Ectodermal cell (in vitro differentiated cells): ENCODE data around the gene CFAP119.

Experiments
- H3K27ac ChIP-seq: 2 replicates; pipeline ENCODE4 v1.7.0; 2013; ENCODE audit warnings: mild to moderate bottlenecking, low read depth, low read length; ENCODE audit not compliant: insufficient read depth, poor library complexity, severe bottlenecking
- H3K27me3 ChIP-seq: 2 replicates; pipeline ENCODE4 v1.7.0; 2013; ENCODE audit warnings: mild to moderate bottlenecking, low read length; ENCODE audit not compliant: insufficient read depth, control insufficient read depth, poor library complexity, severe bottlenecking
- H3K36me3 ChIP-seq: one replicate; pipeline ENCODE4 v1.7.0; 2013; ENCODE audit warnings: low read length; ENCODE audit not compliant: control insufficient read depth, insufficient read depth
- H3K4me1 ChIP-seq: one replicate; pipeline ENCODE4 v1.7.0; 2013; ENCODE audit warnings: low read length; ENCODE audit not compliant: control insufficient read depth, insufficient read depth
- H3K4me3 ChIP-seq: 2 replicates; pipeline ENCODE4 v1.7.0; 2013; ENCODE audit warnings: low read depth, low read length, control low read depth; ENCODE audit not compliant: insufficient read depth
- H3K9me3 ChIP-seq: 2 replicates; pipeline ENCODE4 v1.7.0; 2013; ENCODE audit warnings: mild to moderate bottlenecking, low read length, moderate library complexity; ENCODE audit not compliant: control insufficient read depth
- WGBS, 2 experiments: methylation state at CpG; one replicate each; pipeline ENCODE4 v1.1.7; 2013; ENCODE audit warnings: missing lambda C conversion rate in 2 of 2; 5-methylcytosine and 5-hydroxymethylcytosine counted together

CFAP119 gene

GRCh38 chr16:30793508-30794069, 31.7 kb upstream of the CFAP119 start:
- Histone ChIP-seq H3K36me3 (no peaks in the 10 kb centered on the region), H3K4me3 (no peak overlapping the region)
- 83 to 85% methylated on average over 7 of the region's 7 CpGs for WGBS, 2 experiments

DNA sequence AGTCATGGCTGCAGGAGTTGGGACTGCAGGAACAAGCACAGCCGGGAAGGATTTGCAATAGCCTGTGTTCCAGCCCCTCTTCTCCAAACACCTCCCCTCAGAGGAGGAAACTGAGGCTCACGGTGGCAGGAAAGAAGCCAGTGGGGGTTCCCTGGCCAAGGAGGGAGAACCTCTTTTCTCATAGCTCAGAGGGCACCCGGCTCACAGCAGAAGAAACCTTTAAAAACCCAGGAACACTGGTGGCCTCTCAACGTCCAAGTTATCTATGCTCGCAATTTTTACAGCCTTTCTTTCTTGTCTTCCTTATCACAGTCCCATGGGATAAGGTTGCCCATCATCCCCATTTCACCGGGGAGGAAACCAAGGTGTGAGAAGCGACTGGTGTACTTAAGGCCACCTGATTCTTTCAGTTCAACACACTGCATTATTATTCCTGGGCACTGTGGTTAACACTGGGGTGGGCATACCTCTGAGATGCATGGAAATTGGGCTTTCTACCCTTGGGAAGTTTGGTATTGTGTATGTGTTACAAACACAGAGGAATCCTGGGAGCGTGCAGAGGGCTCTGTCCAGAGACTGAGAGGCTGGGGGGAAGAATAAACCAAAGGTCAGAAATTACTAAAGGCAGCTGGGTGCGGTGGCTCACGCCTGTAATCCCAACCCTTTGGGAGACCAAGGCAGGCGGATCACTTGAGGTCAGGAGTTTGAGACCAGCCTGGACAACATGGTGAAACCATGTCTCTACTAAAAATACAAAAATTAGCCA, 25.9 kb upstream of the CFAP119 start:
- no peaks in the 10 kb centered on the region for H3K9me3 ChIP-seq
- peaks cover 9% of the 10 kb centered on the region for H3K36me3 ChIP-seq
- peaks cover 8% of the 10 kb centered on the region for H3K4me1 ChIP-seq
- peak overlapping the region; percentile 88 for H3K4me3 ChIP-seq
- H3K27ac ChIP-seq, result no peak overlapping the region
- no peaks in the 10 kb centered on the region for H3K27me3 ChIP-seq
- 67 to 68% methylated on average over 11 of the region's 11 CpGs for WGBS, 2 experiments

More at GRCh38 chr16:30793508-30794069, 31.7 kb upstream of the CFAP119 start:
- Histone ChIP-seq H3K9me3 (no peaks in the 10 kb centered on the region), H3K27me3 (no peaks in the 10 kb centered on the region), H3K4me1 (no peaks in the 10 kb centered on the region), H3K27ac (no peak overlapping the region)

GRCh38 chr16:30786936-30787612, 25.2 kb upstream of the CFAP119 start, which contains the start of gene ZNF629:
ZNF629 (minus strand) TSS chr16:30787205; CDS start chr16:30784482, 2,723 bp downstream.
- Histone ChIP-seq H3K27ac (peak within 1 kb of the TSS; percentile 68), H3K9me3 (no peaks in the 10 kb centered on the region), H3K4me3 (peak within 1 kb of the TSS; percentile 88), H3K36me3 (peaks cover 14% of the 10 kb centered on the region), H3K27me3 (no peaks in the 10 kb centered on the region), H3K4me1 (peaks cover 8% of the 10 kb centered on the region)
- 1% methylated on average over 37 of the region's 37 CpGs for WGBS, 2 experiments

GRCh38 chr16:30786115-30786935, 24.5 kb upstream of the CFAP119 start:
- Histone ChIP-seq H3K27ac (no peak overlapping the region), H3K36me3 (peaks cover 21% of the 10 kb centered on the region), H3K4me1 (peaks cover 8% of the 10 kb centered on the region), H3K27me3 (no peaks in the 10 kb centered on the region), H3K4me3 (peak overlapping the region; percentile 88), H3K9me3 (no peaks in the 10 kb centered on the region)
- 4 to 6% methylated on average over 50 to 57 of the region's 57 CpGs for WGBS, 2 experiments

DNA sequence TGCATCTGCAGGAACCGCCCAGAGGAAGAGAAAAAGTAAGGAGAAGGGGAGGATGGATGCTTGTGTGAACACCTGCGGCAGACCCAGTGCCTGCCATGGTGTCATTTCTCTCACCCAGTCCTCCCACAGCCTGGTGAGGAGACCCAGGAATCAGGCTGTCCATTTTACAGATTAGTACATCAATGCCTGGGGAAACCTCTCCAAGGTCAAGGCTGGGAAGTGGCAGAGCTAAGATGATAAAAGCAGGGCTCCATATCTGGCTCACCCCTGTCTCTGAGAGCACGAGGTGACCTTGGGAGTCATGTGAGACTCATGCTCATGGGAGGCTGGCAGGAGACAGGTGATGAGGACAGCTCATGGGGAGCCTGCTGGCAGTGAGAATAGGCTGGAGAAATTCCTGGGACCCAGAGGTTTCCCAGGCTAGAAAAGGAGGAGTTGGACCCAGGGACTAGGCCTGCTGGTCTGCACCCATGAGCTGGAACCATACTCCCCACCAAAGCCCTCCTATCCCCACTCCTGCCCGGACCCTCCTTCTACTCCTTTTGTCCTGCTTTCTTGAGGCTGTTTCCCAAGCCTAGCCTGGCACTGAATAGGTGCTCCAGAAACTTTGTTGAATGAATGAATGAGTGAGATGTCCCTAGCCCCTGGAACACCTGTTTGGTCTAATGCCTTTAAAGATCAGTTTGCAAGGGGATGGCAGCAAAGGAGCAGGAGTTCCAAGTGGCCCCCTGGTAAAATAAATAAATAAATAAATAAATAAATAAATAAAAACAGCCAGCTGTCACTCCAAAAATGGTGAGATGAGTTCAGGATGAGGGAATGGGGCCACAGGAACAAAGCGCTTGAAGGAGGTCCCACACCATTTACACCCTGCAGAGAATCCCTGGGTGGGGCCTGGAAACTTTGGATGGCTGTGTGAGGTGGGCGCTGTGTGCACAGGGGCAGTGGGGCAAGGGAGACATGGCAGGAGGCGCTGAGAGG, 23.6 kb upstream of the CFAP119 start:
- Histone ChIP-seq H3K9me3 (no peaks in the 10 kb centered on the region), H3K4me3 (peak overlapping the region; percentile 88), H3K27ac (no peak overlapping the region), H3K36me3 (peaks cover 21% of the 10 kb centered on the region), H3K4me1 (peaks cover 8% of the 10 kb centered on the region), H3K27me3 (no peaks in the 10 kb centered on the region)
- WGBS, 2 experiments, result 88 to 90% methylated on average over 7 of the region's 7 CpGs

GRCh38 chr16:30784215-30784614, 22.4 kb upstream of the CFAP119 start:
- Histone ChIP-seq H3K27ac (no peak overlapping the region), H3K4me3 (no peak overlapping the region), H3K36me3 (peaks cover 21% of the 10 kb centered on the region), H3K4me1 (peaks cover 8% of the 10 kb centered on the region), H3K9me3 (no peaks in the 10 kb centered on the region), H3K27me3 (no peaks in the 10 kb centered on the region)
- 93 to 95% methylated on average over 18 of the region's 18 CpGs for WGBS, 2 experiments

DNA sequence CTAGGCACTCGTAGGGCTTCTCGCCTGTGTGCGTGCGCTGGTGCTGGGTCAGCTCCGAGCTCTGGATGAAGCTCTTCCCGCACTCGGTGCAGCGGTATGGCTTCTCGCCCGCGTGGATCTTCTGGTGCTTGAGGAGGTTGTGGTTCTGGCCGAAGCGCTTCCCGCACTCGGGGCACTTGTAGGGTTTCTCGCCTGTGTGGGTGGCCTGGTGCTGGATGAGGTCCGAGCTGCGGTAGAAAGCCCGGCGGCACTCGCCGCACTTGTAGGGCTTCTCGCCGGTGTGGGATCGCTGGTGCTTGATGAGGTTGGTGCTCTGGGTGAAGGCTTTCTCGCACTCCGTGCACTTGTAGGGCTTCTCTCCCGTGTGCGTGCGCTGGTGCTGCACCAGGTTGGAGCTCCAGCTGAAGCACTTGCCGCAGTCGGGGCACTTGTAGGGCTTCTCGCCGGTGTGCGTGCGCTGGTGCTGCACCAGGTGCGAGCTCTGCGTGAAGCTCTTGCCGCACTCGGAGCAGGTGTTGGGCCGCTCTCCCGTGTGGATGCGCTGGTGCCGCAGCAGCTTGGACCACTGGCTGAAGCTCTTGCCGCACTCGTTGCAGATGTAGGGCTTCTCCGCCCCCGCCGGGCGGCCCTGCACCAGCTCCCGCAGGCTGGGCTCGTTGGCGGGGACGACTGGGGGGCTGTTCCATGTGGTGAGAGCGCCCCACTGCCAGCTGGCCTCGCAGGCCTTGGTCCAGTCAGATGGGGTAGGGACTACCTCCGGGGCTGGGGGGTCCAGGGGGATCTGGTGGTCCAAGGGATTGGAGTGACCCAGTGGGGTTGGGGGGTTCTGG, 21.6 kb upstream of the CFAP119 start:
- 94 to 96% methylated on average over 57 of the region's 57 CpGs for WGBS, 2 experiments
- H3K36me3 ChIP-seq, result peaks cover 21% of the 10 kb centered on the region

GRCh38 chr16:30782486-30783279, 20.8 kb upstream of the CFAP119 start:
- Histone ChIP-seq H3K4me3 (no peak overlapping the region), H3K27ac (no peak overlapping the region), H3K36me3 (peaks cover 21% of the 10 kb centered on the region), H3K9me3 (no peaks in the 10 kb centered on the region), H3K27me3 (no peaks in the 10 kb centered on the region), H3K4me1 (peaks cover 13% of the 10 kb centered on the region)
- WGBS, 2 experiments, result 97% methylated on average over 63 of the region's 63 CpGs

More for the DNA sequence above, 21.6 kb upstream of the CFAP119 start:
- Histone ChIP-seq H3K4me1 (peaks cover 8% of the 10 kb centered on the region), H3K4me3 (no peak overlapping the region), H3K9me3 (no peaks in the 10 kb centered on the region), H3K27me3 (no peaks in the 10 kb centered on the region), H3K27ac (no peak overlapping the region)
